K562 (cell line): ENCODE measurements around the gene PCDH9. TPM values are rescaled to one million over a fixed set of nuclear protein-coding genes. Genes with fewer than 3 reads are reported as not detected.

ENCODE experiments used
- ATAC-seq: fragments of 200-7000 bp; cut with Tn5 transposase; 3 replicates; pipeline ENCODE4 v1.9.1; 2020; ENCODE audit warnings: moderate library complexity
- BruUV-seq: library from RNA; stranded (reverse); fragments of 400-500 nt; replicated peaks from 2 replicates; lab custom pipeline; 2021; lab: Mats Ljungman, UMichigan
- CTCF ChIA-PET: fragments of 300-600 bp; formaldehyde crosslinking; extraction: SDS; loops from one replicate; lab custom pipeline; 2021; ENCODE audit warnings: low intra/inter-chr PET ratio; lab: Yijun Ruan, JAX
- POLR2A ChIA-PET: fragments of 300-600, 350-650 bp; sonication (Branson Sonifier 250); formaldehyde crosslinking; extraction: SDS; loops from one replicate; lab custom pipeline; 2021; ENCODE audit warnings: antibody characterized with exemption, inconsistent platforms; lab: Yijun Ruan, JAX
- DNase-seq, 4 experiments: peaks; one replicate each; pipeline versions ENCODE4 v3.0.0 to v3.0.0-alpha.2; 2011 to 2018; ENCODE audit warnings: low spot score in 3 of 4, mixed read lengths in 3 of 4; ENCODE audit errors: extremely low read depth in 1 of 4
- FAIRE-seq: peaks from 2 replicates; lab custom pipeline; 2011; peaks lifted over from hg19 to GRCh38; lab: Jason Lieb, UNC
- H2AFZ ChIP-seq: 2 replicates; pipeline ENCODE4 v1.6.0; 2011; ENCODE audit warnings: low read depth, low read length, control low read depth, inconsistent platforms
- H3K27ac ChIP-seq: fragments of 200-600 bp; 3 replicates; pipeline ENCODE4 v1.8.0; 2011; ENCODE audit warnings: low read depth, mild to moderate bottlenecking, control low read depth, inconsistent platforms, low read length, moderate library complexity, mixed read lengths; ENCODE audit errors: extremely low read depth
- H3K27me3 ChIP-seq, 2 experiments: fragments of 300-600 bp in 1 of 2; 2 replicates in 1 of 2; 3 replicates in 1 of 2; pipeline versions ENCODE4 v1.6.0 to v1.8.0; 2011; ENCODE audit warnings: inconsistent platforms in 2 of 2, low read length in 2 of 2, mild to moderate bottlenecking in 1 of 2, mixed read lengths in 1 of 2, moderate library complexity in 1 of 2; ENCODE audit not compliant: control insufficient read depth in 2 of 2, insufficient read depth in 2 of 2
- H3K36me3 ChIP-seq: fragments of 300-600 bp; 3 replicates; pipeline ENCODE4 v1.8.0; 2011; ENCODE audit warnings: mild to moderate bottlenecking, low read length, inconsistent platforms; ENCODE audit not compliant: control insufficient read depth, insufficient read depth
- H3K4me1 ChIP-seq, 2 experiments: fragments of 200-600 bp in 1 of 2; replicated peaks in 1 of 2; 2 replicates in 1 of 2; 3 replicates in 1 of 2; pipeline versions ENCODE4 v1.5.1 to v1.8.0; 2011; ENCODE audit warnings: inconsistent platforms in 2 of 2, low read length in 2 of 2, mild to moderate bottlenecking in 1 of 2, mixed read lengths in 1 of 2, moderate library complexity in 1 of 2; ENCODE audit not compliant: control insufficient read depth in 2 of 2, insufficient read depth in 2 of 2
- H3K4me2 ChIP-seq: 2 replicates; pipeline ENCODE4 v1.6.1; 2011; ENCODE audit warnings: low read length, control low read depth, inconsistent platforms, mixed read lengths; ENCODE audit not compliant: insufficient read depth
- H3K4me3 ChIP-seq: fragments of 200-600 bp; sonication (generic), shearing (Covaris generic); 2 replicates; pipeline ENCODE4 v1.5.1; 2016; ENCODE audit warnings: control low read depth, inconsistent platforms
- H3K79me2 ChIP-seq: fragments of 200-600 bp; 3 replicates; pipeline ENCODE4 v1.8.0; 2011; ENCODE audit warnings: low read length, inconsistent platforms; ENCODE audit not compliant: control insufficient read depth, insufficient read depth
- H3K9ac ChIP-seq, 2 experiments: 2 replicates each; pipeline versions ENCODE4 v1.6.0 to v1.6.1; 2011; ENCODE audit warnings: low read depth in 2 of 2, low read length in 2 of 2, control low read depth in 1 of 2, inconsistent platforms in 1 of 2, mild to moderate bottlenecking in 1 of 2, mixed read lengths in 1 of 2; ENCODE audit not compliant: insufficient read depth in 1 of 2
- H3K9me1 ChIP-seq: one replicate; pipeline ENCODE4 v1.6.0; 2011; ENCODE audit warnings: inconsistent platforms, mild to moderate bottlenecking, low read length, moderate library complexity; ENCODE audit not compliant: control insufficient read depth, insufficient read depth
- H3K9me3 ChIP-seq: replicated peaks from 2 replicates; pipeline ENCODE4 v1.5.1; 2011; ENCODE audit warnings: low read depth, low read length, inconsistent platforms; ENCODE audit not compliant: control insufficient read depth, insufficient read depth
- H4K20me1 ChIP-seq: replicated peaks from 2 replicates; pipeline ENCODE4 v1.6.1; 2011; ENCODE audit warnings: low read length, inconsistent platforms, mixed read lengths; ENCODE audit not compliant: control insufficient read depth, insufficient read depth
- C11orf30 ChIP-seq: fragments of 450-650 bp; IDR thresholded peaks from 2 replicates; pipeline ENCODE4 v1.6.1; 2016; ENCODE audit warnings: low read depth, mild to moderate bottlenecking
- HNRNPK ChIP-seq: fragments of 200-400 bp; formaldehyde crosslinking; IDR thresholded peaks from one replicate; pipeline ENCODE4 v1.6.1; 2018; ENCODE audit warnings: mild to moderate bottlenecking, low read depth, low read length; ENCODE audit not compliant: poor library complexity, severe bottlenecking
- KLF6 ChIP-seq: fragments of 250-450 bp; sonication (Bioruptor Pico); IDR thresholded peaks from 2 replicates; pipeline ENCODE4 v1.4.0; 2020; ENCODE audit warnings: mild to moderate bottlenecking, moderate library complexity, borderline replicate concordance
- MLX ChIP-seq, 2 experiments: fragments of 450-650 bp in 1 of 2; sonication (generic) in 1 of 2; formaldehyde crosslinking; conservative IDR thresholded peaks; 2 replicates each; pipeline versions ENCODE4 v1.4.0 to v1.8.1; 2020 to 2022; ENCODE audit warnings: mild to moderate bottlenecking in 1 of 2, missing genetic modification reagents in 1 of 2
- MYBL2 ChIP-seq, 2 experiments: fragments of 450-650 bp in 1 of 2; sonication (generic) in 1 of 2; formaldehyde crosslinking in 1 of 2; IDR thresholded peaks; 2 replicates each; pipeline versions ENCODE4 v1.6.1 to v1.8.1; 2017 to 2022; ENCODE audit warnings: borderline replicate concordance in 1 of 2, inconsistent platforms in 1 of 2, low read depth in 1 of 2, mild to moderate bottlenecking in 1 of 2, missing genetic modification reagents in 1 of 2, moderate library complexity in 1 of 2
- RB1 ChIP-seq: fragments of 450-650 bp; IDR thresholded peaks from 2 replicates; pipeline ENCODE4 v1.6.1; 2017; ENCODE audit warnings: low read depth, mild to moderate bottlenecking
- SRSF7 ChIP-seq: fragments of 200-400 bp; formaldehyde crosslinking; optimal IDR thresholded peaks from 2 replicates; pipeline ENCODE3; 2017; ENCODE audit warnings: mild to moderate bottlenecking, low read depth, low read length
- TEAD1 ChIP-seq, 2 experiments: fragments of 450-650 bp in 1 of 2; sonication (generic) in 1 of 2; formaldehyde crosslinking; IDR thresholded peaks; 2 replicates each; pipeline versions ENCODE4 v1.4.0 to v1.8.0; 2020 to 2022; ENCODE audit warnings: mild to moderate bottlenecking in 2 of 2, missing genetic modification reagents in 1 of 2
- TSHZ1 ChIP-seq: fragments of 250-450 bp; sonication (Bioruptor Pico); IDR thresholded peaks from 2 replicates; pipeline ENCODE4 v1.4.0; 2020; ENCODE audit warnings: mild to moderate bottlenecking, moderate library complexity
- ZNF316 ChIP-seq: fragments of 450-650 bp; IDR thresholded peaks from 2 replicates; pipeline ENCODE4 v1.6.1; 2016
- ZNF551 ChIP-seq: fragments of 250-450 bp; sonication (Bioruptor Pico); IDR thresholded peaks from 2 replicates; pipeline ENCODE4 v1.5.0; 2021; ENCODE audit warnings: mild to moderate bottlenecking, moderate library complexity
- WGBS: fragments of 100-300 bp; shearing (Covaris generic); methylation state at CpG from one replicate; pipeline ENCODE4 v1.1.6; 2016; ENCODE audit warnings: low coverage, mixed read lengths; ENCODE audit not compliant: insufficient coverage; ENCODE audit errors: missing lambda C conversion rate; 5-methylcytosine and 5-hydroxymethylcytosine counted together
- in situ Hi-C: fragments of 300-500 bp; cut with MboI; formaldehyde crosslinking; loops from 4 replicates; pipeline ENCODE4 v1.15.0; 2018; ENCODE audit warnings: inconsistent platforms, mixed read lengths
- intact Hi-C: fragments of 100-400 bp; cut with micrococcal nuclease; formaldehyde crosslinking; loops from 2 replicates; pipeline ENCODE4 v1.14.2; 2022
- polyA plus RNA-seq, 8 experiments: library from polyadenylated mRNA; depleted of rRNA in 4 of 8; stranded (reverse) in 5 of 8; unstranded in 3 of 8; fragments of >200 nt; fragmentation: Nextera tagmentation in 2 of 8; fragmentation: Illumina TruSeq in 1 of 8; extraction: Ambion mirVana in 2 of 8; extraction: Trizol in 1 of 8; gene quantifications; 2 replicates each; pipeline versions ENCODE4 v1.2.1 to v1.2.3, GENCODE V29; 2011 to 2014; ENCODE audit warnings: inconsistent platforms in 1 of 8, missing spikeins in 1 of 8
- total RNA-seq, 7 experiments: library from RNA; depleted of rRNA in 6 of 7; stranded (reverse); fragments of >200 nt in 6 of 7; fragmentation: Illumina TruSeq in 2 of 7; extraction: Trizol in 2 of 7; gene quantifications; 2 replicates each; pipeline versions ENCODE4 v1.2.1 to v1.2.3, GENCODE V29; 2011 to 2021; ENCODE audit warnings: low replicate concordance in 1 of 7

PCDH9 gene
- total and polyA plus RNA-seq, 9 of the 15 experiments (the other 6 are each of a cell fraction or from before 2014, with no cell fraction given) = 1.1 to 6.7 (median 4.9) TPM

- 25% methylated on average over 5 of the region's 5 CpGs for WGBS
- no peak for FAIRE-seq
- in situ Hi-C loops = no loop called here
These were observed 234.9 kb downstream of the PCDH9 start for GRCh38 chr13:66995203-66995611.

More at GRCh38 chr13:66995203-66995611, 234.9 kb downstream of the PCDH9 start:
- no peaks in the 10 kb centered on the region for H4K20me1 ChIP-seq
- no peak overlapping the region for H3K27ac ChIP-seq
- no peaks in the 10 kb centered on the region for H3K9me1 ChIP-seq
- H3K4me1 ChIP-seq = peaks cover 0 to 8% of the 10 kb centered on the region in 2 experiments; a peak in 2 of 5 replicates
- BruUV-seq = no TSS peak
- CTCF ChIA-PET = no interaction called here
- ATAC-seq = no peak
- H3K79me2 ChIP-seq = no peaks in the 10 kb centered on the region
- H3K9ac ChIP-seq = no peak overlapping the region; a peak in 1 of 4 replicates
- no peaks in the 10 kb centered on the region for H3K27me3 ChIP-seq
- 0 out of 2 replicates have a peak overlapping the region, but pooled peaks have one; percentile 4 for H3K4me2 ChIP-seq
- no peaks in the 10 kb centered on the region for H3K9me3 ChIP-seq
- no peak for TF ChIP-seq HNRNPK
- no peak for TF ChIP-seq MLX (CRISPR knock-in tag; conservative IDR thresholded peaks at IDR 0.05)
- TF ChIP-seq KLF6 (CRISPR knock-in tag) = no peak
- TF ChIP-seq ZNF316 = peak; percentile 19; the same call in 1 of the 2 replicates
- no peak for TF ChIP-seq SRSF7
- no peak for TF ChIP-seq TEAD1 (CRISPR knock-in tag; IDR thresholded peaks at IDR 0.05)
- 0 out of 2 replicates have a peak, but pooled peaks have one; percentile 24 for TF ChIP-seq C11orf30
- TF ChIP-seq ZNF551 = no peak
- no peak for TF ChIP-seq RB1
- no peak for TF ChIP-seq MYBL2 (IDR thresholded peaks at IDR 0.05; ENCODE audit: low read depth)
- TF ChIP-seq MYBL2 (CRISPR knock-in tag; IDR thresholded peaks at IDR 0.05; ENCODE audit: borderline replicate concordance) = no peak
- TF ChIP-seq TSHZ1 (CRISPR knock-in tag) = no peak
- TF ChIP-seq, all 486 proteins: peak for 2
- H2AFZ ChIP-seq = no peak overlapping the region; the same call in 1 of the 2 replicates
- H3K36me3 ChIP-seq = no peaks in the 10 kb centered on the region
- no peak for DNase-seq
- H3K4me3 ChIP-seq = no peak overlapping the region
- POLR2A ChIA-PET = no interaction called here
- intact Hi-C loops = no loop called here
